Astrocyte (in vitro differentiated cells and primary cell): ENCODE results near the gene CMBL. TPM values are rescaled to one million over a fixed set of nuclear protein-coding genes. Genes with fewer than 3 reads are reported as not detected.

Experiments
- DNase-seq: peaks from one replicate; pipeline ENCODE4 v3.0.0-alpha.2; 2010; ENCODE audit warnings: low read depth
- FAIRE-seq: peaks from 2 replicates; lab custom pipeline; 2011; peaks lifted over from hg19 to GRCh38; lab: Jason Lieb, UNC
- H2AFZ ChIP-seq: 2 replicates; pipeline ENCODE4 v1.6.0; 2012; ENCODE audit warnings: low read depth, low read length, inconsistent platforms
- H3K27ac ChIP-seq: 2 replicates; pipeline ENCODE4 v1.5.1; 2011; ENCODE audit warnings: low read depth, low read length, inconsistent platforms
- H3K27me3 ChIP-seq: 2 replicates; pipeline ENCODE4 v1.6.0; 2011; ENCODE audit warnings: low read length, inconsistent platforms; ENCODE audit not compliant: insufficient read depth
- H3K36me3 ChIP-seq: 2 replicates; pipeline ENCODE4 v1.5.1; 2011; ENCODE audit warnings: low read length, inconsistent platforms; ENCODE audit not compliant: insufficient read depth
- H3K4me1 ChIP-seq: 2 replicates; pipeline ENCODE4 v1.5.1; 2011; ENCODE audit warnings: low read length, inconsistent platforms; ENCODE audit not compliant: insufficient read depth
- H3K4me2 ChIP-seq: 2 replicates; pipeline ENCODE4 v1.6.0; 2012; ENCODE audit warnings: low read length, inconsistent platforms
- H3K4me3 ChIP-seq: 2 replicates; pipeline ENCODE4 v1.5.1; 2011; ENCODE audit warnings: low read depth, mild to moderate bottlenecking, low read length, inconsistent platforms; ENCODE audit not compliant: insufficient read depth
- H3K79me2 ChIP-seq: 2 replicates; pipeline ENCODE4 v1.6.0; 2012; ENCODE audit warnings: mild to moderate bottlenecking, low read length, inconsistent platforms; ENCODE audit not compliant: insufficient read depth
- H3K9ac ChIP-seq: 2 replicates; pipeline ENCODE4 v1.6.0; 2012; ENCODE audit warnings: mild to moderate bottlenecking, low read length, inconsistent platforms
- H3K9me3 ChIP-seq: 2 replicates; pipeline ENCODE4 v1.5.1; 2012; ENCODE audit warnings: low read depth, mild to moderate bottlenecking, low read length, inconsistent platforms; ENCODE audit not compliant: insufficient read depth
- H4K20me1 ChIP-seq: 2 replicates; pipeline ENCODE4 v1.6.0; 2012; ENCODE audit warnings: low read length, inconsistent platforms; ENCODE audit not compliant: insufficient read depth
- H3K27ac Mint-ChIP-seq: one replicate; pipeline ENCODE4 v1.8.0; 2021; ENCODE audit warnings: mild to moderate bottlenecking, mixed read lengths; ENCODE audit not compliant: unreplicated experiment
- H3K27me3 Mint-ChIP-seq: one replicate; pipeline ENCODE4 v1.8.0; 2021; ENCODE audit warnings: low read depth, mixed read lengths; ENCODE audit not compliant: unreplicated experiment
- H3K36me3 Mint-ChIP-seq: one replicate; pipeline ENCODE4 v1.8.0; 2021; ENCODE audit warnings: low read depth, mixed read lengths; ENCODE audit not compliant: unreplicated experiment
- H3K4me1 Mint-ChIP-seq: one replicate; pipeline ENCODE4 v1.8.0; 2021; ENCODE audit warnings: low read depth, mixed read lengths; ENCODE audit not compliant: unreplicated experiment
- H3K4me3 Mint-ChIP-seq: one replicate; pipeline ENCODE4 v1.8.0; 2021; ENCODE audit warnings: mild to moderate bottlenecking, moderate library complexity, mixed read lengths; ENCODE audit not compliant: unreplicated experiment
- H3K9me3 Mint-ChIP-seq: one replicate; pipeline ENCODE4 v1.8.0; 2021; ENCODE audit warnings: mild to moderate bottlenecking, mixed read lengths; ENCODE audit not compliant: unreplicated experiment
- EZH2 ChIP-seq: IDR thresholded peaks from 2 replicates; pipeline ENCODE4 v1.6.1; 2012; ENCODE audit warnings: mild to moderate bottlenecking, low read length, inconsistent platforms; ENCODE audit not compliant: insufficient read depth
- total RNA-seq: library from RNA; stranded (reverse); gene quantifications from 2 replicates; pipeline ENCODE4 v1.2.1, GENCODE V29; 2021
- TF ChIP-seq, protein P1 (sequence below): IDR thresholded peaks from 2 replicates; pipeline ENCODE4 v1.5.1; 2011; ENCODE audit warnings: low read depth, mild to moderate bottlenecking, inconsistent platforms, low read length, moderate library complexity; ENCODE audit not compliant: insufficient read depth

Gene CMBL
- total RNA-seq, 1 donor from 2014 or later, result 39.7 TPM

DNA sequence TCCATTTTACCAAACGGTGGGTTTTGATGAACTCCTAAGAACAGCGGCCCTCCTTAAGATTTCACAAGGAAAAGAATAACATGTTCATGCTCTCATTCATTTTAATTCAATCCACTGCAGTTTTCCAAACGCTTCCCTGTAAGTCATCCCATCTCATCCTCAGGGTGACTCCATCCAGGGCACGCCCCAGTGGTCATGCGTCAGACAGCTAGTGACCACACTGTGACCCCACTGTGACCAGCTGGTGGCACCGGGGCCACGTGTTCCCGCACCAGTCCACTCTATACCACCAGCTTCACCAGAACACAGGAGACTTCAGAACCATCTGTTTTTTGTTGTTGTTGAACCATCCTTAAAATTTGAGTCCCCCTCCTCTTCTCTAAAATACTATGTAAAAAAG lies 72.4 kb downstream of the CMBL start:
- TF ChIP-seq, protein P1, sequence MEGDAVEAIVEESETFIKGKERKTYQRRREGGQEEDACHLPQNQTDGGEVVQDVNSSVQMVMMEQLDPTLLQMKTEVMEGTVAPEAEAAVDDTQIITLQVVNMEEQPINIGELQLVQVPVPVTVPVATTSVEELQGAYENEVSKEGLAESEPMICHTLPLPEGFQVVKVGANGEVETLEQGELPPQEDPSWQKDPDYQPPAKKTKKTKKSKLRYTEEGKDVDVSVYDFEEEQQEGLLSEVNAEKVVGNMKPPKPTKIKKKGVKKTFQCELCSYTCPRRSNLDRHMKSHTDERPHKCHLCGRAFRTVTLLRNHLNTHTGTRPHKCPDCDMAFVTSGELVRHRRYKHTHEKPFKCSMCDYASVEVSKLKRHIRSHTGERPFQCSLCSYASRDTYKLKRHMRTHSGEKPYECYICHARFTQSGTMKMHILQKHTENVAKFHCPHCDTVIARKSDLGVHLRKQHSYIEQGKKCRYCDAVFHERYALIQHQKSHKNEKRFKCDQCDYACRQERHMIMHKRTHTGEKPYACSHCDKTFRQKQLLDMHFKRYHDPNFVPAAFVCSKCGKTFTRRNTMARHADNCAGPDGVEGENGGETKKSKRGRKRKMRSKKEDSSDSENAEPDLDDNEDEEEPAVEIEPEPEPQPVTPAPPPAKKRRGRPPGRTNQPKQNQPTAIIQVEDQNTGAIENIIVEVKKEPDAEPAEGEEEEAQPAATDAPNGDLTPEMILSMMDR, result no peak
- TF ChIP-seq EZH2, result no peak
- Mint-ChIP-seq H3K27ac (no peak overlapping the region), H3K9me3 (no peaks in the 10 kb centered on the region), H3K27me3 (no peaks in the 10 kb centered on the region), H3K4me1 (peaks cover 4% of the 10 kb centered on the region), H3K4me3 (no peak overlapping the region), H3K36me3 (peaks cover 11% of the 10 kb centered on the region)
- Histone ChIP-seq H3K9ac (peak overlapping the region; percentile 17), H3K4me2 (peak overlapping the region; percentile 17), H3K9me3 (no peaks in the 10 kb centered on the region), H2AFZ (no peak overlapping the region), H4K20me1 (no peaks in the 10 kb centered on the region), H3K27ac (peak overlapping the region; percentile 80), H3K36me3 (no peaks in the 10 kb centered on the region), H3K27me3 (no peaks in the 10 kb centered on the region), H3K4me3 (no peak overlapping the region), H3K79me2 (peaks cover 5% of the 10 kb centered on the region), H3K4me1 (peaks cover 20% of the 10 kb centered on the region)
- DNase-seq, result peak; percentile 21
- no peak for FAIRE-seq

DNA sequence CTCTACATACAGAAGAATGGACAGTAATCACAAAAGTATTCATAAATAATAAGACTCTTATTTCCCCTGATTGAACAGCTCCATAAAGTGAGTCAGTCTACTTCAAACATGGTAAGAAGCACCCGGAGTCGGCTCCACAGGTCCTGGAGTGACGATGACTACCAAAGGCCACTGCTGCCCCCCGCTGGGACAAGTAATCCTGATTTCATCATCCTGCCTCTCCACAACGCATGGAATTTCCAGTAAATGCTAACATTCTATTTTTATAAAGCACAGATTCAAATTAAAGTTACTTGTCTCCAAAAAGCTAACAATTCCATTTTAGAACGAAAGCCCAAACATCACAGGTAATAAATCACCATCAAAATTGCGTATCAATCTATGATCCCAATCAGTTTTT lies 74.2 kb downstream of the CMBL start:
- H3K36me3 Mint-ChIP-seq, result peaks cover 11% of the 10 kb centered on the region
- TF ChIP-seq EZH2, result no peak
- TF ChIP-seq, protein P1, result peak; percentile 33
- peak overlapping the region; percentile 11 for H2AFZ ChIP-seq
- peaks cover 32% of the 10 kb centered on the region for H3K4me1 ChIP-seq
- peaks cover 5% of the 10 kb centered on the region for H3K79me2 ChIP-seq
- no peaks in the 10 kb centered on the region for H3K36me3 ChIP-seq
- peak overlapping the region; percentile 60 for H3K4me2 ChIP-seq
- no peaks in the 10 kb centered on the region for H3K27me3 Mint-ChIP-seq
- H3K4me1 Mint-ChIP-seq, result peaks cover 17% of the 10 kb centered on the region
- DNase-seq (peak; percentile 87), FAIRE-seq (no peak)
- peak overlapping the region; percentile 63 for H3K9ac ChIP-seq
- H4K20me1 ChIP-seq, result no peaks in the 10 kb centered on the region
- H3K4me3 Mint-ChIP-seq, result no peak overlapping the region
- H3K27me3 ChIP-seq, result no peaks in the 10 kb centered on the region
- no peaks in the 10 kb centered on the region for H3K9me3 Mint-ChIP-seq
- H3K4me3 ChIP-seq, result no peak overlapping the region
- H3K9me3 ChIP-seq, result no peaks in the 10 kb centered on the region
- peak overlapping the region; percentile 93 for H3K27ac ChIP-seq
- peak overlapping the region; percentile 66 for H3K27ac Mint-ChIP-seq

GRCh38 chr5:10233011-10233410 lies 74.7 kb downstream of the CMBL start:
- Histone ChIP-seq H3K9me3 (no peaks in the 10 kb centered on the region), H4K20me1 (no peaks in the 10 kb centered on the region), H3K4me1 (peaks cover 33% of the 10 kb centered on the region), H3K27ac (peak overlapping the region; percentile 93), H3K4me2 (peak overlapping the region; percentile 60), H3K79me2 (peaks cover 5% of the 10 kb centered on the region), H3K27me3 (no peaks in the 10 kb centered on the region), H3K4me3 (no peak overlapping the region), H3K36me3 (no peaks in the 10 kb centered on the region), H2AFZ (peak overlapping the region; percentile 11), H3K9ac (peak overlapping the region; percentile 61)
- FAIRE-seq (no peak), DNase-seq (no peak)
- no peak for TF ChIP-seq EZH2
- TF ChIP-seq, protein P1, result no peak
- Mint-ChIP-seq H3K27ac (no peak overlapping the region), H3K4me1 (peaks cover 17% of the 10 kb centered on the region), H3K4me3 (no peak overlapping the region), H3K36me3 (peaks cover 11% of the 10 kb centered on the region), H3K9me3 (no peaks in the 10 kb centered on the region), H3K27me3 (no peaks in the 10 kb centered on the region)
